ENCODE results near the gene BCL7A.

Gene BCL7A

GRCh38 chr12:122076743-122077495 lies 55.2 kb downstream of the BCL7A start:
- DNase-seq (ENCODE audit: low read depth in 2 of 2): no peak

- DNase-seq (ENCODE audit: low read depth in 2 of 2): peak; percentile 85 to 88
Observed at GRCh38 chr12:122078141-122079032, 56.7 kb downstream of the BCL7A start, which contains the start of gene MLXIP. Gene MLXIP (plus strand): TSS chr12:122078756. CDS start chr12:122078854, 98 bp downstream.

GRCh38 chr12:122079033-122079531 lies 57.4 kb downstream of the BCL7A start:
- no peak for DNase-seq (ENCODE audit: low read depth in 2 of 2)

GRCh38 chr12:122079532-122080081 lies 57.9 kb downstream of the BCL7A start:
- DNase-seq (ENCODE audit: low read depth in 2 of 2): no peak

- no peak for DNase-seq (ENCODE audit: low read depth in 2 of 2)
Observed at GRCh38 chr12:122080149-122081082, 58.7 kb downstream of the BCL7A start.

GRCh38 chr12:122081083-122081696 lies 59.5 kb downstream of the BCL7A start:
- DNase-seq (ENCODE audit: low read depth in 2 of 2): no peak

GRCh38 chr12:122081697-122082221 lies 60.1 kb downstream of the BCL7A start:
- DNase-seq (ENCODE audit: low read depth in 2 of 2): no peak

GRCh38 chr12:122082621-122083356 lies 61.1 kb downstream of the BCL7A start:
- DNase-seq (ENCODE audit: low read depth in 2 of 2): no peak

GRCh38 chr12:122084857-122085405 lies 63.2 kb downstream of the BCL7A start:
- no peak for DNase-seq (ENCODE audit: low read depth in 2 of 2)

GRCh38 chr12:122085591-122085990 lies 63.9 kb downstream of the BCL7A start:
- DNase-seq (ENCODE audit: low read depth in 2 of 2): no peak

GRCh38 chr12:122086116-122086515 lies 64.4 kb downstream of the BCL7A start:
- no peak for DNase-seq (ENCODE audit: low read depth in 2 of 2)

- no peak for DNase-seq (ENCODE audit: low read depth in 2 of 2)
Observed at GRCh38 chr12:122086641-122087285, 65.1 kb downstream of the BCL7A start.

GRCh38 chr12:122087431-122088178 lies 65.9 kb downstream of the BCL7A start:
- DNase-seq (ENCODE audit: low read depth in 2 of 2): no peak

GRCh38 chr12:122088179-122088810 lies 66.6 kb downstream of the BCL7A start:
- DNase-seq (ENCODE audit: low read depth in 2 of 2): no peak

GRCh38 chr12:122089077-122089476 lies 67.4 kb downstream of the BCL7A start:
- DNase-seq (ENCODE audit: low read depth in 2 of 2): no peak

GRCh38 chr12:122090759-122091515 lies 69.3 kb downstream of the BCL7A start:
- DNase-seq (ENCODE audit: low read depth in 2 of 2): no peak

Data from stimulated activated CD4-positive, alpha-beta T cell treated with anti-CD3 and anti-CD28 coated beads, Interleukin-1b, Interleukin-23, amount 100 ng/mL, for 4 hours (primary cell).